KOPT-K1 (cell line): ENCODE results near the gene TMIGD3.

Experiments used
- H3K27ac ChIP-seq: fragments of 200-600 bp; sonication (generic); 2 replicates; pipeline ENCODE4 v1.5.1; 2016; ENCODE audit warnings: antibody characterized with exemption, mild to moderate bottlenecking, low read depth, low read length; ENCODE audit not compliant: poor library complexity, severe bottlenecking
- H3K36me3 ChIP-seq: fragments of 200-600 bp; sonication (generic); 2 replicates; pipeline ENCODE4 v1.5.1; 2017; ENCODE audit warnings: antibody characterized with exemption, mild to moderate bottlenecking, low read length, moderate library complexity; ENCODE audit not compliant: insufficient read depth
- H3K9me3 ChIP-seq: fragments of 200-600 bp; sonication (generic); 2 replicates; pipeline ENCODE4 v1.5.1; 2017; ENCODE audit warnings: antibody characterized with exemption, low read length, mild to moderate bottlenecking; ENCODE audit not compliant: insufficient read depth, poor library complexity, severe bottlenecking

TMIGD3 gene

GRCh38 chr1:111474106-111474505 is 29.3 kb downstream of the TMIGD3 start:
- Histone ChIP-seq H3K36me3 (peaks cover 11% of the 10 kb centered on the region), H3K27ac (no peak overlapping the region), H3K9me3 (no peaks in the 10 kb centered on the region)

DNA sequence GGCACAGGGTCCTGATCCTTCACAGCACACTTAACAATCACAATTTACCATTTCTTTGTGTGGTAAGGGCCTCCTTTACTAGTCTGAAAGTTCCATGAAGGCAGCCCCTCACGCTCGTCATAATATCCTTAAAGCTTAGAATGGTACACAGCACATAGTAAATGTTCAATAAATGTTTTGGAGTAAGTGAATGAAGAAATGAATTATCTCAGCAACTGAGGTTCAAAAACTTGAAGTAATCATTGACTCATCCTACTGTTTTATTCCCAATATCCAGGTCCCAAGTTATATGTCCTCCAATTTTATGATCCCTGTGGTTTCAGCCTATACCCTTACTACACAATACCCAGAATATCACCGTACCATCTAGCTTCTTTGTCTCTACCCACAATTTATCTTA is 31.9 kb downstream of the TMIGD3 start:
- Histone ChIP-seq H3K9me3 (no peaks in the 10 kb centered on the region), H3K27ac (peak overlapping the region; percentile 79)

GRCh38 chr1:111471012-111471411 is 32.4 kb downstream of the TMIGD3 start:
- Histone ChIP-seq H3K9me3 (no peaks in the 10 kb centered on the region), H3K36me3 (peaks cover 33% of the 10 kb centered on the region), H3K27ac (peak overlapping the region; percentile 79)

More for the DNA sequence above, 31.9 kb downstream of the TMIGD3 start:
- H3K36me3 ChIP-seq = peaks cover 33% of the 10 kb centered on the region

DNA sequence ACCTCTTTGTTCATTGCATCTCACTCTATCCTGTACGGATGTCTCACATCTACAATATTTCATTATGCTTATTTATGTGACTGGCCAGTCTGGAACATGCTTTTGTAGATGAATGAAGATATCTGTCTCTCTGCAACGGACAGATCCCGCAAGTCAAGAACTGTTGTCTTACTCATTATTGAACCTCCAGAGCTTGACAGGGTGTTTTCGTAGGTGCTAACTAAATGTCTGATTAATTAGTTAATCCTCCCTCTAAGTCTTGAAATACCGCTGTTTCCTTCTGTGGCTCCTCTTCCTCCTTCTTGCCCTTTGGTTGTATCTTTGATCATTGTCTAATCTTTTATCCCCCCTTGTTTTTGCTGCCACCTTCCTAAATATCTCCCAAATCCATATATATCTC is 32.8 kb downstream of the TMIGD3 start:
- H3K36me3 ChIP-seq = peaks cover 33% of the 10 kb centered on the region
- no peaks in the 10 kb centered on the region for H3K9me3 ChIP-seq
- H3K27ac ChIP-seq = peak overlapping the region; percentile 79

- no peaks in the 10 kb centered on the region for H3K9me3 ChIP-seq
Measured at GRCh38 chr1:111469539-111469938, 33.9 kb downstream of the TMIGD3 start.

GRCh38 chr1:111468717-111469100 is 34.7 kb downstream of the TMIGD3 start:
- H3K9me3 ChIP-seq = no peaks in the 10 kb centered on the region
- H3K27ac ChIP-seq = no peak overlapping the region
- H3K36me3 ChIP-seq = peaks cover 40% of the 10 kb centered on the region

More at GRCh38 chr1:111469539-111469938, 33.9 kb downstream of the TMIGD3 start:
- no peak overlapping the region for H3K27ac ChIP-seq
- H3K36me3 ChIP-seq = peaks cover 33% of the 10 kb centered on the region

DNA sequence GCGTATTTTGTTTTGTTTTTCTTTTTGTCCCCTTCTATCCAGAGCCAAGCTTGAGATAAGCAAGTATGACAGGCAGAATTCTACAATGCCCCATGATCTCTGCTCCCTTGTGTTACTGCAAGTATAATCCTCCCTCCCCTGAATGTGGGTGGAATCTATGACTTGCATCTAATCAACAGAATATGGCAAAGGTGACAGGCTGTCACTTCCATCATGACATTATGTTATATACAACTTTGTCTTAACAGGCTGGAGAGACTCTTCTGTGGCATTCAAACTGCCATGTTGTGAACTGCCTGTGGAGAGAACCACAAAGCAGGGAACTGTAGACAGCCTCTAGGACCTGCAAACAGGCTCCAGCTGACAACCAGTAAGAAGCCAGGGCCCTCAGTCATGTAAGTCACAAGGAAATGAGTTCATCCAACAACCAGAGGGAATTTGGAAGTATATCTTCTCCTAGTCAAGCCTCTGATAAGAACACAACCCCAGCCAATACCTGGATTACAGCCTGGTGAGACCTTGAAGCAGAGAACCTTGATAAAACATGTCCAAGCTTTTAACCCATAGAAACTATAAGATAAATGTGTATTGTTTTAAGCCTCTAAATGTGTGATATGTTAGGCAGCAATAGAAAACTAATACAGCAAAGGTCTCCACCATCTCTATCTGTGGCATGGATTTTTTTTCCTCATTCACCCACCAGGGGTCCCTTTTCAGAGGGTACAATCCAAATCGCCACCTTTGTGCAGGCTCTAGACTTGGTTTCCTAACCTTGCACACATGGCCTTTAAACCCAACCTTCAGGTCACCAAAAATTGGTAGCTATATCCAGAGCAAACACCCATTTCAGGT is 35.3 kb downstream of the TMIGD3 start:
- Histone ChIP-seq H3K36me3 (peaks cover 44% of the 10 kb centered on the region), H3K27ac (no peak overlapping the region), H3K9me3 (no peaks in the 10 kb centered on the region)

DNA sequence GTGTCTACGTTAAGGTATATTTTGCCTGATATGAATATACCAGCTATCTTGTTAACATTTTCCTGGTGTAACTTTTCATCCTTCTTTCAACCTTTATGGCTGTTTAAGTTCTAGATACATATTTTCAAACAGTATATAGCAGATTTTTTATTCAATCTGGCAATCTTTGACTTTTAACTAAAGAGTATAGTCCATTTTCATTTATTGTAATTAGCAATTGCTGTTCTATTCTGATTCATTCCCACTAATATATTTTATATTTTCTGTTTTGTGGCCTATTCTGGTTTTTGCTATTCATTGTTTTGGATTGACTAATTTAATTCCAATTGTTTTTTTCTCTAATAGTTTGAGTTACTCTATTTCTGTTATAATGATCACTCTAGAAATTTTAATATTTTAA is 37.0 kb downstream of the TMIGD3 start:
- no peaks in the 10 kb centered on the region for H3K9me3 ChIP-seq
- H3K36me3 ChIP-seq = peaks cover 60% of the 10 kb centered on the region
- H3K27ac ChIP-seq = no peak overlapping the region

- Histone ChIP-seq H3K27ac (no peak overlapping the region), H3K36me3 (peaks cover 68% of the 10 kb centered on the region), H3K9me3 (no peaks in the 10 kb centered on the region)
Measured at GRCh38 chr1:111465754-111466153, 37.7 kb downstream of the TMIGD3 start.

DNA sequence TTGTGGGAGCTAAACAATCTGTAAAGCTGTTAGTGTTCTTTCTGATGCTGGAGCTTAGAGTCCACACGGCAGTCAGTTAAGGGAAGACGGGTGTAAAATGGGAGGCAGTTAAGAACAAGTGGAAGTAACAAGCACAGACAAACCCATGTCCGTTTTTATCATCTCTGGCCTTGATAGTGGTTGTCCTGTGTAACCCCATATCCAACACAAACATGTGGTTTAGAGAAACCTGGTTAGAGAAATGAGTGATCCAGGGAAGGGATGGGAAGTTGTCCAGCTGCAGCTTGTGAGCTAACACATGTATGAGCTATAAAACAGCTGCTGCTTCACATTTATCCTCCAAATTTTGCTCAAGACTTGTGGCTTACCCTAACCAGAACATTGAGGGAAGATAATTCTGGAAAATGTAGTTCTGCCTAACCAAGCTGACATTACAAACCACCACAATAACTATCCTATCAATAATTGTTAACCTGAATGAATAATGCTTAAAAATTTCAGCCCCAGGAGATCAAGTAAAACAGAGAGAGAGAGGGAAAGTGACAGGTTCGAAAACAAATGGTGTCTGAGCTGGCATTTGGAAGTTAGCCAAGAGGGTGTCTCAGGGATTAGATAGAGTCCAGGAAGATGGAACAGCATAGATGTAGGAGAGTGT is 40.3 kb downstream of the TMIGD3 start:
- Histone ChIP-seq H3K9me3 (no peaks in the 10 kb centered on the region), H3K36me3 (peaks cover 74% of the 10 kb centered on the region), H3K27ac (no peak overlapping the region)

GRCh38 chr1:111462370-111463028 is 40.9 kb downstream of the TMIGD3 start:
- Histone ChIP-seq H3K36me3 (peaks cover 74% of the 10 kb centered on the region), H3K27ac (no peak overlapping the region), H3K9me3 (no peaks in the 10 kb centered on the region)

DNA sequence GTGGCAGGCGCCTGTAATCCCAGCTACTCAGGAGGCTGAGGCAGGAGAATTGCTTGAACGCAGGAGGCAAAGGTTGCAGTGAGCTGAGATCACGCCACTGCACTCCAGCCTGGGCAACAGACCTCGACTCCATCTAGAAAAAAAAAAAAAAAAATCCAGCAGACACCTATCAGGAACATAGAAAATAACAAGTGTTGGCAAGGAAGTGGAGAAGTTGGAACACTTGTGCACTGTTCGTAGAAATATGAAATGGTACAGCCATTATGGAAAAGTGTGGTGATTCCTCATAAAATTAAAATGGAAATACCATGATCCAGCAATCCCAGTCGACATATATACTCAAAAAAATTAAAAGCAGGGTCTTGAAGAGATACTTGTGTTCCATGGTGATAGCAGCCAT is 41.7 kb downstream of the TMIGD3 start:
- peaks cover 75% of the 10 kb centered on the region for H3K36me3 ChIP-seq
- H3K9me3 ChIP-seq = no peaks in the 10 kb centered on the region
- no peak overlapping the region for H3K27ac ChIP-seq

GRCh38 chr1:111455642-111456031 is 47.8 kb downstream of the TMIGD3 start:
- no peaks in the 10 kb centered on the region for H3K9me3 ChIP-seq
- H3K36me3 ChIP-seq = peaks cover 100% of the 10 kb centered on the region
- H3K27ac ChIP-seq = no peak overlapping the region

DNA sequence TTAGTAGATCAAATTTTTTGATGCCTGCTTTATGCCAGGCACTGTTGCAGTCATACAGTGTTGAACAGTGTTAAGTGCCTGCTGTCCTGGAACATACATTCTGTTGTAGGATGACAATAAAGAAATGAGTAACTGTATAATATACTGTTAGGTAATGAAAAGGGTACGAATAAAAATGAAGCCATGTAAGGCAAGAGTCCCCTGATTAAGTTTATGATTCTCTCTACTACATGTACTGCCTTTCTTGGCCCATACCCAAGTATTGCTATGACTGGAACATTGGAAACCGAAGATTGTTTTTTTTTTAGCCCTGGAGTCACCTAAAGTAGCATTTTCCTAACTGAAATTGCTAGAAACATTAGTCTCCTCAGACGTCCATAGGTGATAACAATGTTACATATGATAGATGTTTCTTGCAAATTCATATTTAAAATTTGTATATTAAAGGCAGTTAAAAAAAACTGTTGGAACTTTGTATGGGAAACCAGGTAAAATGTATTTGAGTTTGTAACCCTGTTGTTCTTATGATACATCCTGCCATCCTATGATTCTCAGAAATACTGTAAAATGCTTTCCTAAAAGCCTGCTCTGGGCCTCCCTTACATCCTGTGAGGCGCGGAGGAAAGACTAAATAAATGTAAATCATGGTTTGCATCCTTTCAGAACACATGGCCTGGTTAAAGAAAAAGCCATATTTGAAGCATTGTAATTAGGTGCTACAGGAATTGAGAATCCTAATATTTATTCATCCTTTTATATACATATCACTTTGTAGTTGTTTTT is 48.4 kb downstream of the TMIGD3 start:
- H3K36me3 ChIP-seq = peaks cover 94% of the 10 kb centered on the region
- H3K9me3 ChIP-seq = no peaks in the 10 kb centered on the region
- H3K27ac ChIP-seq = no peak overlapping the region

DNA sequence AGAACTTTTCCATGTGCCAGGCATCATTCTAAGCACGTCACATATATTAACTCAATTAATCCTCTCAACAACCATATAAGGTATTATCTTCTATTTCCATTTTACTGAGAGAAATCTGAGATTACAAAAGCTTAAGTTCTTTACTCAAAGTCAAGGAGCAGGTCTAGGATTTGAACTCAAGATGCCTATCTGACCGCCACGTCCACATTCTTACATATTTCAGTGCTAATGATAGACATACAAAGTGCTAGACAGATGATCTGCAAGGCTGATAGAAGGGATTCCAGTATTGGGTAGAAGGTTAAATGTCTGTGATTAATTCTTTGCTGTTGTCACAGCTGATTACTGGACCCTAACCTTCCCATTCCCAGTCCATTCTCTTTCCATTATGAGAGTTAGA is 49.7 kb downstream of the TMIGD3 start:
- H3K36me3 ChIP-seq = peaks cover 80% of the 10 kb centered on the region

More for the DNA sequence above, 49.7 kb downstream of the TMIGD3 start:
- H3K9me3 ChIP-seq = no peaks in the 10 kb centered on the region
- H3K27ac ChIP-seq = no peak overlapping the region
